ENCODE data around the gene ACKR2. TPM values are rescaled to one million over a fixed set of nuclear protein-coding genes. Genes with fewer than 3 reads are reported as not detected.

ACKR2 gene
- total RNA-seq, 4 donors from 2014 or later, result 1.4 to 9.2 (median 5.2) TPM

- DNase-seq, result no peak
- H3K36me3 ChIP-seq, result no peaks in the 10 kb centered on the region
- intact Hi-C loops (cut with DNase I; ENCODE audit: low total_unique reads) (no loop called here), in situ Hi-C loops (cut with MboI; ENCODE audit: low pct_ligation_motif_present in 1 of 4, low pct_unique_long_range_greater_than_20kb in 1 of 4, low sequenced_read_pairs in 3 of 4) (loop anchor here in 1 of 4 donors (25.0 kb wide), 1 partner anchor 650 kb away; no protein-coding TSS in a partner anchor)
- no peak overlapping the region for H3K4me3 ChIP-seq
- H3K4me1 ChIP-seq, result no peaks in the 10 kb centered on the region
- TF ChIP-seq CTCF (IDR thresholded peaks at IDR 0.05) (no peak), POLR2A (IDR thresholded peaks at IDR 0.05) (no peak), EP300 (IDR thresholded peaks at IDR 0.05; ENCODE audit: low read depth) (no peak), POLR2AphosphoS5 (IDR thresholded peaks at IDR 0.05) (no peak)
- 72 to 75% methylated on average over 1 to 3 of the region's 3 CpGs for WGBS, 2 donors (ENCODE audit: low coverage in 1 of 2)
- H3K27me3 ChIP-seq, result peaks cover 3% of the 10 kb centered on the region
- H3K27ac ChIP-seq, result no peak overlapping the region
- no peaks in the 10 kb centered on the region for H3K9me3 ChIP-seq
Observed at GRCh38 chr3:42887084-42887483, 77.8 kb downstream of the ACKR2 start.

GRCh38 chr3:42891042-42891441, 81.8 kb downstream of the ACKR2 start:
- Histone ChIP-seq H3K27me3 (peaks cover 3% of the 10 kb centered on the region), H3K4me1 (no peaks in the 10 kb centered on the region), H3K27ac (no peak overlapping the region), H3K36me3 (no peaks in the 10 kb centered on the region), H3K9me3 (no peaks in the 10 kb centered on the region), H3K4me3 (no peak overlapping the region)
- in situ Hi-C loops (cut with MboI; ENCODE audit: low pct_ligation_motif_present in 1 of 4, low pct_unique_long_range_greater_than_20kb in 1 of 4, low sequenced_read_pairs in 3 of 4), result loop anchor here in 1 of 4 donors (25.0 kb wide), 1 partner anchor 654 kb away; no protein-coding TSS in a partner anchor
- WGBS, 2 donors (ENCODE audit: low coverage in 1 of 2), result 52 to 75% methylated on average over 2 of the region's 2 CpGs
- no peak for TF ChIP-seq POLR2AphosphoS5 (IDR thresholded peaks at IDR 0.05)
- no peak for TF ChIP-seq EP300 (IDR thresholded peaks at IDR 0.05; ENCODE audit: low read depth)
- TF ChIP-seq CTCF (IDR thresholded peaks at IDR 0.05), result no peak
- TF ChIP-seq POLR2A (IDR thresholded peaks at IDR 0.05), result no peak
- no peak for DNase-seq
- intact Hi-C loops (cut with DNase I; ENCODE audit: low total_unique reads), result no loop called here

GRCh38 chr3:42892169-42892568, 82.9 kb downstream of the ACKR2 start:
- WGBS, 2 donors (ENCODE audit: low coverage in 1 of 2), result 60 to 92% methylated on average over 1 of the region's 1 CpG
- DNase-seq, result no peak
- in situ Hi-C loops (cut with MboI; ENCODE audit: low pct_ligation_motif_present in 1 of 4, low pct_unique_long_range_greater_than_20kb in 1 of 4, low sequenced_read_pairs in 3 of 4), result loop anchor here in 1 of 4 donors (25.0 kb wide), 1 partner anchor 655 kb away; no protein-coding TSS in a partner anchor
- H3K4me3 ChIP-seq, result no peak overlapping the region
- no peaks in the 10 kb centered on the region for H3K4me1 ChIP-seq
- peaks cover 3% of the 10 kb centered on the region for H3K27me3 ChIP-seq
- no peaks in the 10 kb centered on the region for H3K9me3 ChIP-seq
- no peaks in the 10 kb centered on the region for H3K36me3 ChIP-seq
- TF ChIP-seq POLR2A (IDR thresholded peaks at IDR 0.05) (no peak), CTCF (IDR thresholded peaks at IDR 0.05) (no peak), EP300 (IDR thresholded peaks at IDR 0.05; ENCODE audit: low read depth) (no peak), POLR2AphosphoS5 (IDR thresholded peaks at IDR 0.05) (no peak)
- intact Hi-C loops (cut with DNase I; ENCODE audit: low total_unique reads), result no loop called here
- no peak overlapping the region for H3K27ac ChIP-seq

GRCh38 chr3:42892807-42893206, 83.6 kb downstream of the ACKR2 start:
- in situ Hi-C loops (cut with MboI; ENCODE audit: low pct_ligation_motif_present in 1 of 4, low pct_unique_long_range_greater_than_20kb in 1 of 4, low sequenced_read_pairs in 3 of 4), result loop anchor here in 1 of 4 donors (25.0 kb wide), 1 partner anchor 656 kb away; no protein-coding TSS in a partner anchor
- Histone ChIP-seq H3K27me3 (peaks cover 3% of the 10 kb centered on the region), H3K27ac (no peak overlapping the region), H3K36me3 (no peaks in the 10 kb centered on the region), H3K4me3 (no peak overlapping the region), H3K4me1 (no peaks in the 10 kb centered on the region), H3K9me3 (no peaks in the 10 kb centered on the region)
- DNase-seq, result no peak
- intact Hi-C loops (cut with DNase I; ENCODE audit: low total_unique reads), result no loop called here
- WGBS, 2 donors (ENCODE audit: low coverage in 1 of 2), result 76% methylated on average over 1 of the region's 1 CpG; no CpG with 5 or more reads in 1 of the 2 donors
- TF ChIP-seq EP300 (IDR thresholded peaks at IDR 0.05; ENCODE audit: low read depth) (no peak), CTCF (IDR thresholded peaks at IDR 0.05) (no peak), POLR2A (IDR thresholded peaks at IDR 0.05) (no peak), POLR2AphosphoS5 (IDR thresholded peaks at IDR 0.05) (no peak)

Measured in transverse colon (tissue), 4 donors.